Psoas muscle (tissue), 8 donors: ENCODE data around the gene GREM1. TPM values are rescaled to one million over a fixed set of nuclear protein-coding genes. Genes with fewer than 3 reads are reported as not detected.

Experiments used
- ATAC-seq, 4 donors: fragments of 200-7000 bp; cut with Tn5 transposase; one replicate each; pipeline ENCODE4 v1.9.1; 2020; ENCODE audit warnings: moderate library complexity in 3 of 4, mild to moderate bottlenecking in 2 of 4
- DNase-seq, 2 donors: peaks; one replicate each; pipeline ENCODE4 v3.0.0-alpha.2; 2020
- H3K27ac ChIP-seq: fragments of 200-600 bp; one replicate; pipeline ENCODE4 v1.8.0; 2022
- H3K27me3 ChIP-seq, 3 donors: fragments of 200-600 bp in 1 of 3; one replicate each; pipeline versions ENCODE4 v1.6.1 to v1.8.0; 2013 to 2022; ENCODE audit warnings: low read length in 2 of 3, mild to moderate bottlenecking in 2 of 3, moderate library complexity in 1 of 3; ENCODE audit not compliant: insufficient read depth in 3 of 3
- H3K36me3 ChIP-seq, 2 donors: fragments of 200-600 bp in 1 of 2; one replicate each; pipeline versions ENCODE4 v1.6.1 to v1.8.0; 2013 to 2022; ENCODE audit warnings: low read depth in 1 of 2, mild to moderate bottlenecking in 1 of 2, moderate library complexity in 1 of 2; ENCODE audit not compliant: insufficient read depth in 1 of 2
- H3K4me1 ChIP-seq: fragments of 200-600 bp; one replicate; pipeline ENCODE4 v1.8.0; 2022
- H3K4me3 ChIP-seq: fragments of 200-600 bp; one replicate; pipeline ENCODE4 v1.8.0; 2022; ENCODE audit warnings: mild to moderate bottlenecking
- H3K9me3 ChIP-seq: fragments of 200-600 bp; one replicate; pipeline ENCODE4 v1.8.0; 2022
- CTCF ChIP-seq: fragments of 200-600 bp; IDR thresholded peaks from one replicate; pipeline ENCODE4 v1.8.0; 2022; ENCODE audit warnings: antibody characterized with exemption
- WGBS, 3 donors: extraction: QIAGEN DNeasy Blood & Tissue Kit; methylation state at CpG; one replicate each; pipeline versions ENCODE4 v1.1.6 to v1.1.7; 2013; 5-methylcytosine and 5-hydroxymethylcytosine counted together
- intact Hi-C, 2 donors: fragments of 100-400 bp; cut with DNase I; formaldehyde crosslinking; loops; one replicate each; pipeline versions ENCODE4 v1.11.0 to v1.14.2; 2022
- long read RNA-seq, 2 donors: library from polyadenylated mRNA; unstranded; transcript quantifications; one replicate each; pipeline ENCODE4 v2.0.0, GENCODE V29; 2021
- polyA plus RNA-seq, 3 donors: library from polyadenylated mRNA; stranded (reverse); fragments of 200-250 nt; gene quantifications; one replicate each; pipeline ENCODE4 v1.2.3, GENCODE V29; 2013
- total RNA-seq, 4 donors: library from RNA; stranded (reverse); fragmentation: NEBNext Ultra II Directional in 2 of 4; extraction: Animal tissue kit (Norgen Biotek cat#: 25700) in 2 of 4; gene quantifications; one replicate each; pipeline versions ENCODE4 v1.2.1 to v1.2.4, GENCODE V29; 2021 to 2023
- donor health status: healthy with polysubstance abuse.
- donor health status: DM: no; HTN: no; CAD: no; lungs with moderate emphysema.
- donor health status: Bipolar disorder and iron deficiency.
- donor health status: healthy.
- donor health status: DM: yes; HTN: yes; CAD: no.
- donor health status: DM: no; HTN: no; CAD: no.
- donor health status: DM: no; HTN: no; CAD: no.
- donor health status: DM: yes; HTN: yes; CAD: no.

The GREM1 gene
- 1 to 10 TPM in 3 of 4 donors, under 1 TPM in 1; 0.60 to 4.5 (median 1.7) TPM for total RNA-seq
- 1 to 10 TPM in 1 of 3 donors, under 1 TPM in 2; 0.09 to 3.4 (median 0.68) TPM for polyA plus RNA-seq
- long read RNA-seq, donor 1 = 0 reads
- long read RNA-seq, donor 2, full-length matches to known transcripts = 3 of 5 reads
- long read RNA-seq, donor 2, partial matches to known transcripts = 0 of 5 reads
- long read RNA-seq, donor 2, other reads (novel, unspliced or antisense) = 2 of 5 reads

GRCh38 chr15:32717426-32718226 lies at the start of gene GREM1:
Gene GREM1 (plus strand): TSS chr15:32718004. CDS start chr15:32730691, 12,687 bp downstream.
- WGBS, 3 donors = 1 to 3% (median 1%) methylated on average over 41 to 99 of the region's 99 CpGs
- Histone ChIP-seq H3K4me1 (peaks cover 4% of the 10 kb centered on the region), H3K4me3 (peak within 1 kb of the TSS; percentile 52), H3K9me3 (no peaks in the 10 kb centered on the region), H3K36me3 (no peaks in the 10 kb centered on the region), H3K27me3 (peaks cover 5 to 76% (median 8%) of the 10 kb centered on the region in 3 donors), H3K27ac (no peak within 1 kb of the TSS)
- no peak for TF ChIP-seq CTCF
- intact Hi-C loops = no loop called here
- ATAC-seq (peak in 2 of 4 donors; percentile 26 to 40), DNase-seq (peak; percentile 15 to 56)

GRCh38 chr15:32668942-32669341 lies 48.9 kb upstream of the GREM1 start:
- Histone ChIP-seq H3K27ac (no peak overlapping the region), H3K27me3 (peaks cover 0 to 2% (median 0%) of the 10 kb centered on the region in 3 donors), H3K36me3 (no peaks in the 10 kb centered on the region), H3K4me1 (no peaks in the 10 kb centered on the region), H3K4me3 (no peak overlapping the region), H3K9me3 (no peaks in the 10 kb centered on the region)
- no peak for ATAC-seq
- intact Hi-C loops = loop anchor here (10.0 kb wide), 3 partner anchors 176 to 466 kb away; no protein-coding TSS in a partner anchor
- 79 to 85% (median 81%) methylated on average over 2 of the region's 2 CpGs for WGBS, 3 donors
- TF ChIP-seq CTCF = no peak
- DNase-seq = no peak

GRCh38 chr15:32669896-32670611 lies 47.8 kb upstream of the GREM1 start:
- no peak for TF ChIP-seq CTCF
- intact Hi-C loops = loop anchor here (10.0 kb wide), 3 partner anchors 175 to 465 kb away; no protein-coding TSS in a partner anchor
- H3K4me3 ChIP-seq = no peak overlapping the region
- peaks cover 0 to 2% (median 0%) of the 10 kb centered on the region in 3 donors for H3K27me3 ChIP-seq
- DNase-seq = no peak
- ATAC-seq = no peak
- H3K27ac ChIP-seq = no peak overlapping the region
- no peaks in the 10 kb centered on the region for H3K9me3 ChIP-seq
- no peaks in the 10 kb centered on the region for H3K36me3 ChIP-seq
- WGBS, 3 donors = 21 to 46% (median 22%) methylated on average over 5 of the region's 5 CpGs
- H3K4me1 ChIP-seq = no peaks in the 10 kb centered on the region

- no peak for TF ChIP-seq CTCF
- Histone ChIP-seq H3K27me3 (peaks cover 0 to 2% (median 0%) of the 10 kb centered on the region in 3 donors), H3K36me3 (no peaks in the 10 kb centered on the region), H3K9me3 (no peaks in the 10 kb centered on the region), H3K27ac (no peak overlapping the region), H3K4me3 (no peak overlapping the region), H3K4me1 (no peaks in the 10 kb centered on the region)
- ATAC-seq (no peak), DNase-seq (no peak)
- intact Hi-C loops = no loop called here
- WGBS, 3 donors = 88 to 95% (median 89%) methylated on average over 3 of the region's 3 CpGs
Observed at GRCh38 chr15:32670623-32671022, 47.2 kb upstream of the GREM1 start.
